Prostate gland (tissue), 2 donors: Measurements from ENCODE around the gene LENG1. TPM values are rescaled to one million over a fixed set of nuclear protein-coding genes. Genes with fewer than 3 reads are reported as not detected.
"Not testable (repeated sequence)": the region's sequence is repeated elsewhere in the genome, so short reads cannot be mapped to it uniquely, and the experiment has no call there.

ENCODE experiments used
- DNase-seq: peaks from one replicate; pipeline ENCODE4 v3.0.0-alpha.2; 2019; ENCODE audit warnings: low spot score
- H3K27ac ChIP-seq, 2 donors: fragments of 200-600 bp; sonication (generic); 2 replicates each; pipeline ENCODE4 v1.5.1; 2017 to 2019
- H3K27me3 ChIP-seq: fragments of 200-600 bp; sonication (generic); replicated peaks from 2 replicates; pipeline ENCODE4 v1.5.1; 2019; ENCODE audit not compliant: insufficient read depth
- H3K36me3 ChIP-seq, 2 donors: fragments of 200-600 bp; sonication (generic); 1 replicate in 1 of 2; 2 replicates in 1 of 2; pipeline versions ENCODE4 v1.5.1 to v1.8.1; 2017 to 2019
- H3K4me1 ChIP-seq: fragments of 200-600 bp; sonication (generic); replicated peaks from 2 replicates; pipeline ENCODE4 v1.5.1; 2019
- H3K4me3 ChIP-seq, 2 donors: fragments of 200-600 bp; sonication (generic); 2 replicates each; pipeline ENCODE4 v1.5.1; 2017 to 2019
- H3K9me3 ChIP-seq: fragments of 200-600 bp; sonication (generic); 2 replicates; pipeline ENCODE4 v1.5.1; 2017
- POLR2A ChIP-seq: fragments of 450-650 bp; IDR thresholded peaks from one replicate; pipeline ENCODE4 v1.6.1; 2016; ENCODE audit warnings: antibody characterized with exemption, mild to moderate bottlenecking
- POLR2AphosphoS5 ChIP-seq: sonication (generic); formaldehyde crosslinking; IDR thresholded peaks from one replicate; pipeline ENCODE4 v1.6.1; 2017; ENCODE audit warnings: antibody characterized with exemption
- WGBS: methylation state at CpG from one replicate; pipeline ENCODE4 v1.1.5; 2018; 5-methylcytosine and 5-hydroxymethylcytosine counted together
- intact Hi-C: fragments of 100-400 bp; cut with DNase I; formaldehyde crosslinking; loops from one replicate; pipeline ENCODE4 v1.14.2; 2022
- total RNA-seq, 2 donors: library from RNA; depleted of rRNA; stranded (reverse); fragments of >200 nt; gene quantifications; one replicate each; pipeline ENCODE4 v1.1.0, GENCODE V29; 2016
- TF ChIP-seq, protein P1 (sequence below), 4 experiments: fragments of 200-600 bp in 2 of 4; fragments of 450-650 bp in 2 of 4; sonication (generic) in 2 of 4; IDR thresholded peaks; 1 replicate in 3 of 4; 2 replicates in 1 of 4; pipeline ENCODE4 v1.5.1; 2016 to 2019; ENCODE audit warnings: antibody characterized with exemption in 4 of 4, mild to moderate bottlenecking in 2 of 4, moderate library complexity in 2 of 4

LENG1 gene
- total RNA-seq, 2 donors from 2014 or later: 7.6 to 14.7 TPM

DNA sequence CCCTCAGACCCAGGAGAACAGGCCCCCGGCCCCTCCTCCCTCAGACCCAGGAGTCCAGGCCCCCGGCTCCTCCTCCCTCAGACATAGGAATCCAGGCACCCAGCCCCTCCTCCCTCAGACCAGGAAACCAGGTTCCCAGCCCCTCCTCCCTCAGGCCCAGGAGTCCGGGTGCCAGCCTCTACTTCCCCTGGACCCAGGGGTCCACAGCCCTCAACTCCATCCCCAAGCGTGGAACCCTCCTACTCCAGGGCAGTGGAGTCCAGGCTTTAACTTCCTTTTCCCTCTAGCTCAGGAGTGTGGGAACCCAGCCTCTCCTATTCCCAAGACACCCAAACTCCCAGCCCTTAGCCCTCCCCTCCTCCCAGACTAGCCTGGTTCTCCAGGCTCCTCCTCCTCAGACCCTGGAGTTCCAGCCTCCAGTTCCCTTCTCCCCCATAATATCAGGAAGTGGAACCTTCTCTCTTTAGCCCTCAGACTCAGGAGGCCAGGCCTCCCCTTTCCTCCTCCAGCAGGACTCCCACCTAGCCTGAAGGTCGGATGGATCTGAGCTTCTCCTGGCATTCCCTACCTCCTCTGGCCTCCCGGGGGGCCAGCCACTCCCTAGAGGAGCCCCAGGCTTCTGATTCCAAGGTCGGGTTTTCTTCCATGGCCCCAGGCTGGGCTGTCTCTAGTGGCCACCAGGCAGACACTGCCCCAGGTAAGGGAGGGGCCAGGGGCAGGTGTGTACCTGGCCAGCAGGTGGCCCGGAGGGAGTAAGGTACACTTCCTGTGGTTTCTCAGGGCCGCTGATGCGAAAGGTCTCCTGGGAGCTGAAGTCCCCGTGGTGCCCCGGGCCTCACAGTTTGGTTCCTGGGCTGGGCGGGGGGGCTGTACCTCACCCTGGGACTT, 13.2 kb upstream of the LENG1 start, which contains the start of gene TMC4:
Gene TMC4, minus strand, starts transcription at position 690 of the 888 bp plus-strand sequence. Its CDS starts 43 bp downstream, at position 647.
- H3K36me3 ChIP-seq: no peaks in the 10 kb centered on the region
- peak within 1 kb of the TSS; percentile 36 to 42 for H3K4me3 ChIP-seq
- H3K4me1 ChIP-seq: no peaks in the 10 kb centered on the region
- peak; percentile 74 for DNase-seq
- TF ChIP-seq, protein P1, sequence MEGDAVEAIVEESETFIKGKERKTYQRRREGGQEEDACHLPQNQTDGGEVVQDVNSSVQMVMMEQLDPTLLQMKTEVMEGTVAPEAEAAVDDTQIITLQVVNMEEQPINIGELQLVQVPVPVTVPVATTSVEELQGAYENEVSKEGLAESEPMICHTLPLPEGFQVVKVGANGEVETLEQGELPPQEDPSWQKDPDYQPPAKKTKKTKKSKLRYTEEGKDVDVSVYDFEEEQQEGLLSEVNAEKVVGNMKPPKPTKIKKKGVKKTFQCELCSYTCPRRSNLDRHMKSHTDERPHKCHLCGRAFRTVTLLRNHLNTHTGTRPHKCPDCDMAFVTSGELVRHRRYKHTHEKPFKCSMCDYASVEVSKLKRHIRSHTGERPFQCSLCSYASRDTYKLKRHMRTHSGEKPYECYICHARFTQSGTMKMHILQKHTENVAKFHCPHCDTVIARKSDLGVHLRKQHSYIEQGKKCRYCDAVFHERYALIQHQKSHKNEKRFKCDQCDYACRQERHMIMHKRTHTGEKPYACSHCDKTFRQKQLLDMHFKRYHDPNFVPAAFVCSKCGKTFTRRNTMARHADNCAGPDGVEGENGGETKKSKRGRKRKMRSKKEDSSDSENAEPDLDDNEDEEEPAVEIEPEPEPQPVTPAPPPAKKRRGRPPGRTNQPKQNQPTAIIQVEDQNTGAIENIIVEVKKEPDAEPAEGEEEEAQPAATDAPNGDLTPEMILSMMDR (IDR thresholded peaks at IDR 0.05): peak in 3 of 4 experiments; percentile 15 to 86 (median 70)
- TF ChIP-seq POLR2A (peak; percentile 51), POLR2AphosphoS5 (peak; percentile 62)
- peak within 1 kb of the TSS; percentile 86 to 89 for H3K27ac ChIP-seq
- H3K27me3 ChIP-seq: no peaks in the 10 kb centered on the region
- intact Hi-C loops: no loop called here
- no peaks in the 10 kb centered on the region for H3K9me3 ChIP-seq
- WGBS: 17% methylated on average over 11 of the region's 13 CpGs

DNA sequence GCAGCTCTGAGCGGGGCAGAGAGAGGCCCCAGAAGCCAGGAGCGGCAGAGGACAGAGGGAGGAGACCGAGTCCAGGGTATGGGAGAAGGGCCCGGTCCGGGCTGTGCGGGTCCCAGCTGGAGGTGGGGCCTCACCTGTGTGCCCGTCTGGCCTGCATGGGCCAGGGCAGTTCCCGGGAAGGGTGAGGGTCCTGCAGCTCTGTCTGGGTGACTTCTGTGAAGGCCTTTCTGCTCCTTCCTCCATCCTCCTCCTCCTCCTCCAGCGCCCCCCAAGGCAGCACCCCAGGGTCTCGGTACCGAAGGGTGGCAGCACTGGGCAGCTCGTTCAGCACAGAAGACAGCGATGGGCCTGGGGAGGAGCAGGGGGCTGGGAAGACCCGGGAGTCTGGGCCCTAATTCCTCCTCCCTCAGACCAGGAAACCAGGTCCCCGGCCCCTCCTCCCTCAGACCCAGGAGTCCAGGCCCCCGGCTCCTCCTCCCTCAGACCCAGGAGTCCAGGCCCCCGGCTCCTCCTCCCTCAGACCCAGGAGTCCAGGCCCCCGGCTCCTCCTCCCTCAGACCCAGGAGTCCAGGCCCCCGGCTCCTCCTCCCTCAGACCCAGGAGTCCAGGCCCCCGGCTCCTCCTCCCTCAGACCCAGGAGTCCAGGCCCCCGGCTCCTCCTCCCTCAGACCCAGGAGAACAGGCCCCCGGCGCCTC, 12.4 kb upstream of the LENG1 start:
- H3K27me3 ChIP-seq, intact Hi-C loops, H3K9me3 ChIP-seq, DNase-seq, H3K4me1 ChIP-seq, H3K36me3 ChIP-seq: not testable (repeated sequence)
- WGBS: 56% methylated on average over 15 of the region's 23 CpGs
- peak overlapping the region; percentile 86 to 89 for H3K27ac ChIP-seq
- peak overlapping the region; percentile 36 to 42 for H3K4me3 ChIP-seq

DNA sequence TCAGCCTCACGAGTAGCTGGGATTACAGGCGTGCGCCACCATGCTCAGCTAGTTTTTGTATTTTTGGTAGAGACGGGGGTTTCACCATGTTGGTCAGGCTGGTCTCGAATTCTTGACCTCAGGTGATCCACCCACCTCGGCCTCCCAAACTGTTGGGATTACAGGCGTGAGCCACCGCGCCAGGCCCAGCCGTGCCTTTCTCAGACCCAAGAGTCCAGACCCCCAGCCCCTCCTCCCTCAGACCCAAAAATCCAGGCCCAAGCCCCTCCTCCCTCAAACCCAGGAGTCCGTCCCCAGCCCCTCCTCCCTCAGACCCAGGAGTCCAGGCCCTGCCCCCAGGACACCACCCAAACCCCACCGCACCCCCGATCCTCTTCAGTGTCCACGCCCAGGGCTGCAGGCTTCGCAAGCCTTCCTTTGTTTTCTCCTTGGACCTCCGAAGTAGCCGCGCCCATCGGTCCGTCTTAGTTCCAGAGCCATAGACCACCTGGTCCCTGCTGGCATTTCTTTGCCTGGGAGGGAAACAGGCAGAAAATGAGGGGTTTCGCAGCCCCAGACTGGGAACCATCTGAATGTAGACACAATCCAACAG, 9.7 kb upstream of the LENG1 start:
- WGBS: 90% methylated on average over 21 of the region's 21 CpGs
- TF ChIP-seq, protein P1 (IDR thresholded peaks at IDR 0.05): no peak
- TF ChIP-seq POLR2A (no peak), POLR2AphosphoS5 (no peak)
- no peaks in the 10 kb centered on the region for H3K36me3 ChIP-seq
- H3K4me1 ChIP-seq: no peaks in the 10 kb centered on the region
- intact Hi-C loops: loop anchor here (5.0 kb wide), 1 partner anchor 63 kb away; no protein-coding TSS in a partner anchor
- H3K27ac ChIP-seq: no peak overlapping the region
- H3K9me3 ChIP-seq: no peaks in the 10 kb centered on the region
- no peak overlapping the region for H3K4me3 ChIP-seq
- DNase-seq: no peak
- H3K27me3 ChIP-seq: no peaks in the 10 kb centered on the region

DNA sequence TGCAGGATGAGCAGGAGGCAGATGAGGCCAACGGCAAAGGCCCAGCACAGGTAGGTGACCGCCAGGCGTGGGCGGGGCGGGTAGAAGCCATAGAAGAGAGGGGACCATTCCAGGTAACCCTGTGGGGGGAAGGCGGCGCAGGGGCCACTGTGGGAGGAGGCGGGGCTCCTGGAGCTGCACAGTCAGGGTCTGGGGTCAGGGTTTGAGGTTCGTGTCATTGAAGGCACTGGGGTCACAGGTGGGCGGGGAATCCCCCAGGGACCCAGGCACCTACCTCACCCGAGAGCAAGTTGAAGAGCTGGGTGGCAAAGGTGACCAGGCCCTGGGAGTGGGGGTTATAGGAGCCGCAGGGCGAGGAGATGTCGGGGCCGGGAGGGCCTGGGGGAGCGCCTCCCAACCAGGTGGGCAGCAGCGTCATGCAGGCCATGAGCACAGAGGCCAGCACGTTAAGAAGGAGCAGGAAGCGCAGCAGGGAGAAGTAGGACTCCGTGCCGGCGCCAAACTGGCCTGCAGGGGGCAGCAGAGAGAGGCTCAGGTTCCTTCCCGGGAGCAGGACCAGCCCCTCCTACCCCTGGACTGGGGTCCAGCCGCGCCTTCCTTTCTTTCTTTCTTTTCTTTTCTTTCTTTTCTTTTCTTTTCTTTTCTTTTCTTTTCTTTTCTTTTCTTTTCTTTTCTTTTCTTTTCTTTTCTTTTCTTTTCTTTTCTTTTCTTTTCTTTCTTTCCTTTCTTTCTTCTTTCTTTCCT, 8.8 kb upstream of the LENG1 start:
- intact Hi-C loops: loop anchor here (5.0 kb wide), 1 partner anchor 64 kb away; no protein-coding TSS in a partner anchor
- WGBS: 29% methylated on average over 25 of the region's 25 CpGs
- Histone ChIP-seq H3K36me3 (no peaks in the 10 kb centered on the region), H3K9me3 (no peaks in the 10 kb centered on the region), H3K27ac (no peak overlapping the region), H3K27me3 (no peaks in the 10 kb centered on the region), H3K4me1 (no peaks in the 10 kb centered on the region), H3K4me3 (no peak overlapping the region)
- peak; percentile 85 for DNase-seq
- TF ChIP-seq POLR2A: no peak
- peak; percentile 50 for TF ChIP-seq POLR2AphosphoS5
- TF ChIP-seq, protein P1 (IDR thresholded peaks at IDR 0.05): peak; percentile 81 to 87 (median 86)
